RWPE2 (cell line): Measurements from ENCODE around the gene TSHZ2.
A peak's percentile ranks its signal among the peaks of the same experiment; 100 is the strongest.

ENCODE experiments used
- ATAC-seq: fragments of 200-7000 bp; cut with Tn5 transposase; 3 replicates; pipeline ENCODE4 v1.9.1; 2021; ENCODE audit warnings: low read depth
- DNase-seq: peaks from one replicate; pipeline ENCODE4 v3.0.0-alpha.2; 2020; ENCODE audit warnings: low spot score
- H3K27ac ChIP-seq: fragments of 450-650 bp; 2 replicates; pipeline ENCODE4 v1.5.1; 2017; ENCODE audit warnings: mild to moderate bottlenecking; ENCODE audit not compliant: poor library complexity, severe bottlenecking
- H3K27me3 ChIP-seq: fragments of 250-450 bp; sonication (Bioruptor Pico); 2 replicates; pipeline ENCODE4 v1.5.1; 2021; ENCODE audit warnings: mild to moderate bottlenecking, moderate library complexity; ENCODE audit not compliant: insufficient read depth, poor library complexity, severe bottlenecking
- H3K36me3 ChIP-seq: fragments of 250-450 bp; sonication (Bioruptor Pico); 2 replicates; pipeline ENCODE4 v1.5.1; 2020; ENCODE audit warnings: low read depth, mild to moderate bottlenecking, moderate library complexity
- H3K4me1 ChIP-seq: fragments of 250-450 bp; sonication (Bioruptor Pico); 2 replicates; pipeline ENCODE4 v1.5.1; 2021; ENCODE audit warnings: mild to moderate bottlenecking, moderate library complexity; ENCODE audit not compliant: insufficient read depth, poor library complexity, severe bottlenecking
- H3K4me3 ChIP-seq: fragments of 250-450 bp; sonication (Bioruptor Pico); 2 replicates; pipeline ENCODE4 v1.5.1; 2021; ENCODE audit warnings: mild to moderate bottlenecking, moderate library complexity; ENCODE audit not compliant: severe bottlenecking
- H3K9me3 ChIP-seq: fragments of 250-450 bp; sonication (Bioruptor Pico); 2 replicates; pipeline ENCODE4 v1.5.1; 2021; ENCODE audit warnings: mild to moderate bottlenecking, moderate library complexity; ENCODE audit not compliant: severe bottlenecking
- TF ChIP-seq, protein P1 (sequence below): fragments of 450-650 bp; IDR thresholded peaks from one replicate; pipeline ENCODE4 v1.5.1; 2017; ENCODE audit warnings: mild to moderate bottlenecking, moderate library complexity; ENCODE audit not compliant: poor library complexity, severe bottlenecking

Gene TSHZ2

DNA sequence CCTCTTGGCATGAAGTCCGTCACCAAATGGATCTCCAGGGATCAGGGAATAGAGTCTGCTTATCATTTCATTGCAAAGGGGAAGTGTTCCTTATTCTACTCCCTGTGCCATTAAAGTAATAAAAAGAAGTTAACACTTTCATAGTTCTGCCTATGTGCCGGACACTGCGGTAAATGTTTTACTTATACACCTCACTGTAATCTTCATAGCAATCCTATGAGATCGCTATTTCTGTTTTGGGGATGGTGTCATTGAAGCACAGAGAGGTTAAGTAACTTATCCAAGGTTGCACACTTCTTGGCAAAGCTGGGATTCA is 177.7 kb downstream of the TSHZ2 start:
- H3K9me3 ChIP-seq: no peaks in the 10 kb centered on the region
- H3K4me3 ChIP-seq: no peak overlapping the region
- ATAC-seq (no peak), DNase-seq (no peak)
- no peaks in the 10 kb centered on the region for H3K36me3 ChIP-seq
- H3K27ac ChIP-seq: no peak overlapping the region
- no peaks in the 10 kb centered on the region for H3K27me3 ChIP-seq
- no peaks in the 10 kb centered on the region for H3K4me1 ChIP-seq
- TF ChIP-seq, protein P1, sequence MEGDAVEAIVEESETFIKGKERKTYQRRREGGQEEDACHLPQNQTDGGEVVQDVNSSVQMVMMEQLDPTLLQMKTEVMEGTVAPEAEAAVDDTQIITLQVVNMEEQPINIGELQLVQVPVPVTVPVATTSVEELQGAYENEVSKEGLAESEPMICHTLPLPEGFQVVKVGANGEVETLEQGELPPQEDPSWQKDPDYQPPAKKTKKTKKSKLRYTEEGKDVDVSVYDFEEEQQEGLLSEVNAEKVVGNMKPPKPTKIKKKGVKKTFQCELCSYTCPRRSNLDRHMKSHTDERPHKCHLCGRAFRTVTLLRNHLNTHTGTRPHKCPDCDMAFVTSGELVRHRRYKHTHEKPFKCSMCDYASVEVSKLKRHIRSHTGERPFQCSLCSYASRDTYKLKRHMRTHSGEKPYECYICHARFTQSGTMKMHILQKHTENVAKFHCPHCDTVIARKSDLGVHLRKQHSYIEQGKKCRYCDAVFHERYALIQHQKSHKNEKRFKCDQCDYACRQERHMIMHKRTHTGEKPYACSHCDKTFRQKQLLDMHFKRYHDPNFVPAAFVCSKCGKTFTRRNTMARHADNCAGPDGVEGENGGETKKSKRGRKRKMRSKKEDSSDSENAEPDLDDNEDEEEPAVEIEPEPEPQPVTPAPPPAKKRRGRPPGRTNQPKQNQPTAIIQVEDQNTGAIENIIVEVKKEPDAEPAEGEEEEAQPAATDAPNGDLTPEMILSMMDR: no peak

DNA sequence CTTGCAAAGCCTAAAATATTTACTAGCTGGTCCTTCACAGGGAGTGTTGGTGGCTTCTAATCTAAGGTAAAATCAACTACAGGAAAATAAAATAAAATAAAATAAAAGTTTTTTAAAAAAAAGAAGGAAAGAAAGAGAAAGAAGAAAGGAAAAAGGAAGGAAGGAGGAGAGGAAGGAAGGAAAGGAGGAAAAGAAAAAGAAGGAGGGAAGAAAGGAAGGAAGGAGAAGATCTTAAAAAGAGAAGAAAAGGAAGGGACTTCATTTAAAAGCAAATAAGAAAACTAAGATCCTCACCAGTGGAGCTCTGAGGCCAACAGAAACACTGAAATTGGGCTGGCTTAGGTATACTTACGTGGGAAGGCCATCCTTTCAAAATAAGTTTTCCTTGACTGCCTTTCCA is 178.4 kb downstream of the TSHZ2 start:
- H3K27ac ChIP-seq: no peak overlapping the region
- H3K4me1 ChIP-seq: no peaks in the 10 kb centered on the region
- H3K27me3 ChIP-seq: no peaks in the 10 kb centered on the region
- no peak overlapping the region for H3K4me3 ChIP-seq
- H3K9me3 ChIP-seq: no peaks in the 10 kb centered on the region
- TF ChIP-seq, protein P1: no peak
- ATAC-seq: no peak
- no peaks in the 10 kb centered on the region for H3K36me3 ChIP-seq
- no peak for DNase-seq

DNA sequence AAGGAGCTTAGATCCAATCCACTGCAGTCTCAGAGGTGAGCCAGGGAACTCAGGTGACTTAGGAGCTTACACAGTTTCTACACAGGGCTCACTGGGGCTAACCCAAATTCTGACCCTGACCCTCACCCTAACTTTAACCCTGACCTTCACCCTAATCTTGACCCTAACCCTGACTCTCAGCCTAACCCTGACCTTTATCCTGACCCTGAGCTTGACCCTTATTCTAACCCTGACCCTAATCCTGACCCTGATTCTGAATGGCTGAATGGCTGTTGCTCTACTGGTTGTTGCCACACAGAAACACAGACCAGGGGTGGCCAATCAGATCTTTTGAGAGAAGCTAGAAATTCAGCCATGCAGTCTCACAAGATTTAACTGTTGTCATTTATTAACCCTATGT is 180.1 kb downstream of the TSHZ2 start:
- DNase-seq: no peak
- no peaks in the 10 kb centered on the region for H3K9me3 ChIP-seq
- TF ChIP-seq, protein P1: no peak
- ATAC-seq: no peak
- H3K27me3 ChIP-seq: no peaks in the 10 kb centered on the region
- H3K4me1 ChIP-seq: no peaks in the 10 kb centered on the region
- H3K27ac ChIP-seq: no peak overlapping the region
- no peak overlapping the region for H3K4me3 ChIP-seq
- no peaks in the 10 kb centered on the region for H3K36me3 ChIP-seq

DNA sequence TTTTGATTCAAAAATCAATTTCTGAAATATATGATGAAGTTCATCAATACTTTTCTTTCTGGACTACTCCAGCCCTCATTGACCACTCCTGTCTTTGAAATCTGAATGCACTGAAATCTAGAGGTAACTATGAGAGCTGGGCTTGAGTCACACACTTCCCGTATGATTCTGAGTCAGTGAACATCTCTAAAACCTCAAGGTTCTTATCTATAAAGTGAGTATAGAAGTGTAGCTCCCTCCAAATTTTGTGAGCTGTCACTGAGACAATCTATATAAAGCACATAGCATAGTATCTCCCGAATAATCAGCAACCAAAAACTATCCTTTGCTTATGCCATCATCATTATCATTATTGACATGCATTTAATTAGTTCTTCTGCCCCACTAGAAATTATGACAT is 182.4 kb downstream of the TSHZ2 start:
- no peaks in the 10 kb centered on the region for H3K36me3 ChIP-seq
- H3K4me3 ChIP-seq: no peak overlapping the region
- TF ChIP-seq, protein P1: no peak
- H3K27me3 ChIP-seq: no peaks in the 10 kb centered on the region
- H3K4me1 ChIP-seq: no peaks in the 10 kb centered on the region
- H3K27ac ChIP-seq: no peak overlapping the region
- DNase-seq: no peak
- H3K9me3 ChIP-seq: no peaks in the 10 kb centered on the region
- ATAC-seq: peak; percentile 75

DNA sequence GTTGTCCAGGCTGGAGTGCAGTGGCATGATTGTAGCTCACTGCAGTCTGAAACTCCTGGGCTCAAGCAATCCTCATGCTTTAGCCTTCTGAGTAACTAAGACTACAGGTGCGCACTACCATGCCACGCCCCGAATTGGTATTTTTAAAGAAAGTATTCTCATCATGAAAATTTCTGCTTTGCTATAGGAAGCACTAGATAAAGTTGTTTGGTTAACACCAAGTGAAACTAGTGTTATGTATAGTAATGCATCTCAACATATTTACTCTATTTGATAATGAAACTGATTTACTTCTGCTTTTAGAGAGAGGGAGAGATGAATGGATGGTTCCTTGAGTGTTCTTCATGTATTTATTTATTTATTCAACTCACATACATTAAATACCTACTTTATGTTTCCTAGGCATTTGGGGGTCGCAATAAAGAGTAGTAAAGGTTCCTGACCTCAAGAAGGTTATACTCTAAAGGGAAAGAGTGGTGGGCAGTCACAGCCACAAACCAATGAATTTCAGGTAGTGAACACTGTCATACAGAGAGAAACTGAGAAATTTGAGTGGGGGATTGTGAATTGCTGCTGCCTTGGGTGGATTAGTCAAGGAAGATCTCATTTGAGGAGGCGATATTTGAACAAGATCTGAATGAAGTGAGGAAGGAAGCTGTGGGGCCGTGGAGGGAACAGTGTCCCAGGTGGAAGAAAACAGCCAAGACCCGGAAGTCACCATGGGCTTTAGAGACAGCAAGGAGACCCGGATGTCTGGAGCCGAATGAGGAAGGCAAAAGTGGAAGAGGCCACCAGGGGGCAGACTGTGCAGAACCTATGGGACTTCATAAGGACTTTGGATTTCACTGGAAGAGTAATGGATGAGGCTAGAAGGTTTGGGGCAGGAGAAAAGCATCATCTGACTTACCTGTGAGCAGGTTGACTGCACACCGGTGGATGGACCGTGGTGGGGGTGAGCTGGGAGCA is 185.6 kb downstream of the TSHZ2 start:
- Histone ChIP-seq H3K4me1 (peaks cover 10% of the 10 kb centered on the region), H3K9me3 (no peaks in the 10 kb centered on the region), H3K36me3 (no peaks in the 10 kb centered on the region), H3K27ac (no peak overlapping the region), H3K27me3 (no peaks in the 10 kb centered on the region), H3K4me3 (no peak overlapping the region)
- DNase-seq: no peak
- no peak for ATAC-seq
- TF ChIP-seq, protein P1: peak; percentile 75
